Vagina (tissue), 2 donors: ENCODE data around the gene PTPN6.

Experiments used
- POLR2A ChIP-seq, 2 donors: fragments of 450-650 bp; IDR thresholded peaks; one replicate each; pipeline ENCODE4 v1.6.1; 2017; ENCODE audit warnings: antibody characterized with exemption in 2 of 2, mild to moderate bottlenecking in 2 of 2, moderate library complexity in 2 of 2
- POLR2AphosphoS5 ChIP-seq, 2 donors: sonication (generic); formaldehyde crosslinking; IDR thresholded peaks; one replicate each; pipeline ENCODE4 v1.9.0; 2017; ENCODE audit warnings: antibody characterized with exemption in 2 of 2, mild to moderate bottlenecking in 2 of 2, low read depth in 1 of 2; ENCODE audit not compliant: insufficient read depth in 1 of 2
- TF ChIP-seq, protein P1 (sequence below), 3 experiments: fragments of 450-650 bp in 2 of 3; fragments of 200-600 bp in 1 of 3; sonication (generic) in 1 of 3; IDR thresholded peaks; one replicate each; pipeline ENCODE4 v1.5.1; 2017 to 2019; ENCODE audit warnings: antibody characterized with exemption in 3 of 3, mild to moderate bottlenecking in 2 of 3, moderate library complexity in 2 of 3

DNA sequence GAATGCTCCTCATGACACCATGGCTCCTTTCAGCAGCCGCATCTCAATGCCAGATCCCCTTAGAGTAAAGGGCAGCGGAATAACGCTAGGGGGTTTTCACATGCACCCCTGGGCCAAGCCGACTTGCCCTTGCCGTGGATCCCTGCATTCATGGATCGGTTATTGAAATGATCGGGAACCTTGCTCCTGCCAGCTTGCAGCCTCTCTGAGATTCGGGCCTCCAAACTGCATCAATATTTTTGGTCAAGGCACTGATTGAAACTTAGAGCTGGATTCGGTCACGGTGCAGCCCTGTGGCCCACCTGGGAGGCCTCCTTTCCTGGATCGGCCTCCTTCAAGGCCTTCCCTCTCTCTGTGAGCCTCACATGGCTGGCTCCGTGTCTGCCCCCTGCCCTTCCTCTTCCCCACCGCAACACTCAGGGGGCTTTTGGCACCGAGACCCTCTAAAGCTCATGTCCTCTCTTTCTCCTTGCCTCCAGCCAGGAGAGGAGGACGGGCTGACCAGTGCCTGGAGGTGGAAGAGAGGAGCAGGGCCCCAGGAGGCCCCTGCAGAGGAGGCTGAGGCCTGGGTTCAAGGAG is 1.8 kb downstream of the PTPN6 start:
- TF ChIP-seq, protein P1, sequence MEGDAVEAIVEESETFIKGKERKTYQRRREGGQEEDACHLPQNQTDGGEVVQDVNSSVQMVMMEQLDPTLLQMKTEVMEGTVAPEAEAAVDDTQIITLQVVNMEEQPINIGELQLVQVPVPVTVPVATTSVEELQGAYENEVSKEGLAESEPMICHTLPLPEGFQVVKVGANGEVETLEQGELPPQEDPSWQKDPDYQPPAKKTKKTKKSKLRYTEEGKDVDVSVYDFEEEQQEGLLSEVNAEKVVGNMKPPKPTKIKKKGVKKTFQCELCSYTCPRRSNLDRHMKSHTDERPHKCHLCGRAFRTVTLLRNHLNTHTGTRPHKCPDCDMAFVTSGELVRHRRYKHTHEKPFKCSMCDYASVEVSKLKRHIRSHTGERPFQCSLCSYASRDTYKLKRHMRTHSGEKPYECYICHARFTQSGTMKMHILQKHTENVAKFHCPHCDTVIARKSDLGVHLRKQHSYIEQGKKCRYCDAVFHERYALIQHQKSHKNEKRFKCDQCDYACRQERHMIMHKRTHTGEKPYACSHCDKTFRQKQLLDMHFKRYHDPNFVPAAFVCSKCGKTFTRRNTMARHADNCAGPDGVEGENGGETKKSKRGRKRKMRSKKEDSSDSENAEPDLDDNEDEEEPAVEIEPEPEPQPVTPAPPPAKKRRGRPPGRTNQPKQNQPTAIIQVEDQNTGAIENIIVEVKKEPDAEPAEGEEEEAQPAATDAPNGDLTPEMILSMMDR (IDR thresholded peaks at IDR 0.05) = no peak
- TF ChIP-seq POLR2A (IDR thresholded peaks at IDR 0.05) (no peak), POLR2AphosphoS5 (IDR thresholded peaks at IDR 0.05; ENCODE audit: insufficient read depth in 1 of 2, low read depth in 1 of 2) (no peak)
